Progenitor cell of endocrine pancreas (in vitro differentiated cells): ENCODE results near the gene CHID1. TPM values are rescaled to one million over a fixed set of nuclear protein-coding genes. Genes with fewer than 3 reads are reported as not detected.
A peak's percentile ranks its signal among the peaks of the same experiment; 100 is the strongest.

ENCODE experiments used
- DNase-seq: peaks from one replicate; pipeline ENCODE4 v3.0.0; 2021; ENCODE audit warnings: low spot score; ENCODE audit not compliant: unreplicated experiment
- H3K27ac Mint-ChIP-seq: 2 replicates; pipeline ENCODE4 v1.8.0; 2021; ENCODE audit warnings: mild to moderate bottlenecking, moderate library complexity, mixed read lengths
- H3K27me3 Mint-ChIP-seq: 2 replicates; pipeline ENCODE4 v1.8.0; 2021; ENCODE audit warnings: mixed read lengths
- H3K36me3 Mint-ChIP-seq: 2 replicates; pipeline ENCODE4 v1.8.0; 2022; ENCODE audit warnings: mixed read lengths; ENCODE audit not compliant: insufficient read depth
- H3K4me1 Mint-ChIP-seq: 2 replicates; pipeline ENCODE4 v1.8.0; 2021; ENCODE audit warnings: low read depth, mixed read lengths
- H3K4me3 Mint-ChIP-seq: 2 replicates; pipeline ENCODE4 v1.8.0; 2021; ENCODE audit warnings: low read depth, mild to moderate bottlenecking, moderate library complexity, mixed read lengths
- H3K9me3 Mint-ChIP-seq: 2 replicates; pipeline ENCODE4 v1.8.0; 2021; ENCODE audit warnings: low read depth, mixed read lengths
- total RNA-seq: library from RNA; stranded (reverse); gene quantifications from 2 replicates; pipeline ENCODE4 v1.2.1, GENCODE V29; 2021
- TF ChIP-seq, protein P1 (sequence below): fragments of 200-600 bp; sonication (generic); IDR thresholded peaks from one replicate; pipeline ENCODE4 v1.5.0; 2021; ENCODE audit warnings: antibody characterized with exemption, mild to moderate bottlenecking; ENCODE audit not compliant: unreplicated experiment

Gene CHID1
- total RNA-seq, 1 donor from 2014 or later = 87.0 TPM

DNA sequence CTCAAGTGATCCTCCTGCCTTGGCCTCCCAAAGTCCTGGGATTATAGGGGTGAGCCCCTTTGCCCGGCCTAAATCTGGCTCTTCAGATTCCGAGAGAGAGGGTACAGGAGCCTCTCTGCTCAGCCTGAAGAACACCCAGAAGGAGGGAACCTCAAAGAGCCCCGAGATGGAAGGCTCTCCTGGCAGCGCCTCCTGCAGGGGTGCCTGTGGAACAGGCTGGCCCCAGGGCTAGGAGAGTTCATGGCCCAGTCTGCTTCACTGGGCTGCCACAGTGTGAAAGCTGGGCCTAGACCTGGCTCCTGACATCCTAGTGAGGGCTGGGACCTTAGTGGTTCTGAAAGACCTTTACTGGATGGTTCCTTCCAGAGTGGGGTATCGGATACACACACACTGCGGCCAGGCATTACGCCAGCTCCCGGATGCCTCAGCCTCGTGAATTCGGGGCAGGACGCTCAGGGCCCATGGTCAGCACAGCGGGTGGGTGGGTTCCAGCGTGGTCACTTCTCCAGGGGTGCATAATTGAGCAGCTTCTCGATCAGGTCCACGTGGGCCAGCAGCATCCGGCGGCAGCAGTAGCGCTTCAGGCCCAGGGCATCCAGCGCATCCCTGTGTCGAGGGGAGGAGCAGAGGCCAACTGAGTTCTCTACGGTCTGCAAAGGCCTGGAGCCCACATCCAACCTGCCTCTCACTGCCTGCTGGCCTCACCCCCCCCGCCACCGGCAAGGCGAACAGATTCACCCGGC lies 70.6 kb downstream of the CHID1 start:
- no peak for DNase-seq
- Mint-ChIP-seq H3K27me3 (no peaks in the 10 kb centered on the region), H3K4me3 (peak overlapping the region; percentile 84), H3K27ac (no peak overlapping the region), H3K9me3 (no peaks in the 10 kb centered on the region), H3K36me3 (no peaks in the 10 kb centered on the region), H3K4me1 (peaks cover 14% of the 10 kb centered on the region)
- TF ChIP-seq, protein P1, sequence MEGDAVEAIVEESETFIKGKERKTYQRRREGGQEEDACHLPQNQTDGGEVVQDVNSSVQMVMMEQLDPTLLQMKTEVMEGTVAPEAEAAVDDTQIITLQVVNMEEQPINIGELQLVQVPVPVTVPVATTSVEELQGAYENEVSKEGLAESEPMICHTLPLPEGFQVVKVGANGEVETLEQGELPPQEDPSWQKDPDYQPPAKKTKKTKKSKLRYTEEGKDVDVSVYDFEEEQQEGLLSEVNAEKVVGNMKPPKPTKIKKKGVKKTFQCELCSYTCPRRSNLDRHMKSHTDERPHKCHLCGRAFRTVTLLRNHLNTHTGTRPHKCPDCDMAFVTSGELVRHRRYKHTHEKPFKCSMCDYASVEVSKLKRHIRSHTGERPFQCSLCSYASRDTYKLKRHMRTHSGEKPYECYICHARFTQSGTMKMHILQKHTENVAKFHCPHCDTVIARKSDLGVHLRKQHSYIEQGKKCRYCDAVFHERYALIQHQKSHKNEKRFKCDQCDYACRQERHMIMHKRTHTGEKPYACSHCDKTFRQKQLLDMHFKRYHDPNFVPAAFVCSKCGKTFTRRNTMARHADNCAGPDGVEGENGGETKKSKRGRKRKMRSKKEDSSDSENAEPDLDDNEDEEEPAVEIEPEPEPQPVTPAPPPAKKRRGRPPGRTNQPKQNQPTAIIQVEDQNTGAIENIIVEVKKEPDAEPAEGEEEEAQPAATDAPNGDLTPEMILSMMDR = peak; percentile 24

DNA sequence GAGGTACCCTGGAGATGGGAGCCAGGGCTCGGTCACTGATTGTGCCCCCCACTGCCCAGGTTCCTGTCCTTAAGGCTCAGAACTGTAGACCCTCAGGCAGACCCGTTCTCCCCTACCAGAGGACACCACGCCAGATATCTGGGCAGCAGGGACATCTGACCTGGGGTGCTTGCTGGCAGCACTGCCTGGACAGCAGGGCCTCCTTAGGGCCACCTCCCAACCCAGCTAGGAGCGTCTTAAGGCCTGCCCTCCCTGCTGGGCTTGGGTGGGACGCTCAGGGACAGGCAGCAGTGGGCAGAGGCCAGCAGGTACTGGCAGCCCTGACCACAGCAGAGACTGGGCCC lies 71.4 kb downstream of the CHID1 start:
- no peaks in the 10 kb centered on the region for H3K9me3 Mint-ChIP-seq
- TF ChIP-seq, protein P1 = no peak
- DNase-seq = no peak
- H3K4me1 Mint-ChIP-seq = peaks cover 10% of the 10 kb centered on the region
- H3K27me3 Mint-ChIP-seq = no peaks in the 10 kb centered on the region
- no peak overlapping the region for H3K4me3 Mint-ChIP-seq
- no peaks in the 10 kb centered on the region for H3K36me3 Mint-ChIP-seq
- no peak overlapping the region for H3K27ac Mint-ChIP-seq

DNA sequence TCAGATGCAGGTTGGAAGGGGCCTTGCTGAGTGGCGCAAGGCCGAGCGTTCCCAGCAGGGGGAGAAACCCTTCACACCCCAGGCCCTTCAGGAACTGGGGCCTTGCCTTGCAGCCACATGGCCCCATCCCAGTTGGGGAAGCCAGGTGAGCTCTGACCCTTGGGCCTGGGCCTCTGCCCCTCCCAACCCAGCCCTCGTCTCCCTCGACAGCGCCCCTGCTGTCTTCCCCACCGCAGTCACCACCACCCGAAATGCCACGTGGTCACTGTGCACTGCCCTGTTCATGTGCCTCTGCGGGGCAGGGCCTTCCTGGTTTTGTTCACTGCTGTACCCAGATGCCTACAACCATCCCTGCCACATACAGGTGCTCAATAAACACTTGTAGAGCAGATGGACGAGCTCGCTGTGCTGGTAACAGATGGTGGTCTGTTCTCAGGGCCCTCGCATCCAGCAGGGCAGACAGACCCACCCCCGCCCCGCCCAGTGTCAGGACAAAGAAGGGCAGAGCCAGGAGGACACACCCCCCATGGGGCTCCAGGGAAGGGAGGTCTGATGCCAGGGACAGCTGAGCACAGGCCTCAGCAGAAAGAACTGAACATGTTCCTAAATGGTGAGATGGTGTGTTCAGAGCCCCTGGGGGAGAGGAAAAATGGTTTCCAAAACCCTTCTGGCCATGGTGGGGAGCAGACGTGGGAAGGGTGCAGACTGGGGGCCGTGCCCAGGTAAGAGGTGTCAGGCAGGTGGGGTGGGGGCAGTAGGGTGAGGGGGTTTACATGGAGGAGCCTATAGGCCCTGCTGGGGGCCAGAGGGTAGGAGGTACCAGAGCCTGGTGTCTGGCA lies 72.0 kb downstream of the CHID1 start:
- DNase-seq = no peak
- H3K36me3 Mint-ChIP-seq = no peaks in the 10 kb centered on the region
- H3K4me1 Mint-ChIP-seq = peaks cover 12% of the 10 kb centered on the region
- TF ChIP-seq, protein P1 = peak; percentile 40
- no peak overlapping the region for H3K4me3 Mint-ChIP-seq
- no peaks in the 10 kb centered on the region for H3K27me3 Mint-ChIP-seq
- H3K27ac Mint-ChIP-seq = no peak overlapping the region
- H3K9me3 Mint-ChIP-seq = no peaks in the 10 kb centered on the region

DNA sequence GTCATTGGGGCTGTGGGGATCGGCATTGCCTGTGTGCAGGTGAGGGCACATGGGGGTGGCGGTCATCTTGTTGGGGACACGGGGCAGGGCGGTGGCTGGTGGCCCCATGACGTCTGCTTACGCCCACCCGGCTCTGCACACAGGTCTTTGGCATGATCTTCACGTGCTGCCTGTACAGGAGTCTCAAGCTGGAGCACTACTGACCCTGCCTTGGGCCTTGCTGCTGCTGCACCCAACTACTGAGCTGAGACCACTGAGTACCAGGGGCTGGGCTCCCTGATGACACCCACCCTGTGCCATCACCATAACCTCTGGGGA lies 72.7 kb downstream of the CHID1 start:
- H3K27me3 Mint-ChIP-seq = no peaks in the 10 kb centered on the region
- no peak for DNase-seq
- no peak overlapping the region for H3K4me3 Mint-ChIP-seq
- H3K9me3 Mint-ChIP-seq = no peaks in the 10 kb centered on the region
- H3K36me3 Mint-ChIP-seq = no peaks in the 10 kb centered on the region
- TF ChIP-seq, protein P1 = no peak
- peaks cover 9% of the 10 kb centered on the region for H3K4me1 Mint-ChIP-seq
- no peak overlapping the region for H3K27ac Mint-ChIP-seq

DNA sequence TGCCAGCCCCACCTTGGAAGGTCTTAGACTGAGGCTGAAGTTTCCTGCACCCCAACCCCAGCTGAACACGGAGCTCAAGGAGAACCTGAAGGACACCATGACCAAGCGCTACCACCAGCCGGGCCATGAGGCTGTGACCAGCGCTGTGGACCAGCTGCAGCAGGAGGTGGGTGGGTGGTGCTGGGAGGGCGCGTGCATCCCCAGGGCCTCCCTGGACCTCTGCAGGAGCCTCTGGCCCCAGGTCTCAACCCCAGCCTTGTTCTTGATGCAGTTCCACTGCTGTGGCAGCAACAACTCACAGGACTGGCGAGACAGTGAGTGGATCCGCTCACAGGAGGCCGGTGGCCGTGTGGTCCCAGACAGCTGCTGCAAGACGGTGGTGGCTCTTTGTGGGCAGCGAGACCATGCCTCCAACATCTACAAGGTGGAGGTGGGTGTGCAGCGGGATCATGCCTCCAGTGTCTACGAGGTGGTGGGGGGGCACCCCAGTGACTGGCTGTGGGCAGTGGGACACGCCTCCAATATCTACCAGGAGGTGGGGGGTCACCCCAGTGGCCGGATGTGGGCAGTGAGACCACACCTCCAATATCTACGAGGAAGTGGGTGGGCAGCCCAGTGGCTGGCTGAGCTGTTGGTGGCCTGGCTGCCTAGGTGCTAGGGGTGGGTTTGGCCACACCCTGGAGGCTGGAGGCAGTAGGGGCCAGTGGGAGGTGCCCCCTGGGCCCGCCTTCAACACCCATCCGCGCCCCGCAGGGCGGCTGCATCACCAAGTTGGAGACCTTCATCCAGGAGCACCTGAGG lies 73.2 kb downstream of the CHID1 start:
- TF ChIP-seq, protein P1 = no peak
- Mint-ChIP-seq H3K27me3 (peaks cover under 1% of the 10 kb centered on the region), H3K4me3 (no peak overlapping the region), H3K27ac (no peak overlapping the region), H3K9me3 (no peaks in the 10 kb centered on the region), H3K4me1 (peaks cover 9% of the 10 kb centered on the region), H3K36me3 (no peaks in the 10 kb centered on the region)
- DNase-seq = no peak
